Left renal pelvis (tissue), 4 donors: ENCODE measurements around the gene BAD. TPM values are rescaled to one million over a fixed set of nuclear protein-coding genes. Genes with fewer than 3 reads are reported as not detected.
A peak's percentile ranks its signal among the peaks of the same experiment; 100 is the strongest.

Experiments
- DNase-seq, 4 donors: peaks; one replicate each; pipeline ENCODE4 v3.0.0-alpha.2; 2013; ENCODE audit warnings: low read depth in 4 of 4, low spot score in 3 of 4
- polyA plus RNA-seq, 4 donors: library from polyadenylated mRNA; unstranded; fragments of 120-200 nt; gene quantifications; one replicate each; pipeline ENCODE4 v1.2.1, GENCODE V29; 2013; ENCODE audit not compliant: insufficient read length in 4 of 4

The BAD gene
- polyA plus RNA-seq, 4 donors, result 42.1 to 69.9 (median 48.3) TPM

DNA sequence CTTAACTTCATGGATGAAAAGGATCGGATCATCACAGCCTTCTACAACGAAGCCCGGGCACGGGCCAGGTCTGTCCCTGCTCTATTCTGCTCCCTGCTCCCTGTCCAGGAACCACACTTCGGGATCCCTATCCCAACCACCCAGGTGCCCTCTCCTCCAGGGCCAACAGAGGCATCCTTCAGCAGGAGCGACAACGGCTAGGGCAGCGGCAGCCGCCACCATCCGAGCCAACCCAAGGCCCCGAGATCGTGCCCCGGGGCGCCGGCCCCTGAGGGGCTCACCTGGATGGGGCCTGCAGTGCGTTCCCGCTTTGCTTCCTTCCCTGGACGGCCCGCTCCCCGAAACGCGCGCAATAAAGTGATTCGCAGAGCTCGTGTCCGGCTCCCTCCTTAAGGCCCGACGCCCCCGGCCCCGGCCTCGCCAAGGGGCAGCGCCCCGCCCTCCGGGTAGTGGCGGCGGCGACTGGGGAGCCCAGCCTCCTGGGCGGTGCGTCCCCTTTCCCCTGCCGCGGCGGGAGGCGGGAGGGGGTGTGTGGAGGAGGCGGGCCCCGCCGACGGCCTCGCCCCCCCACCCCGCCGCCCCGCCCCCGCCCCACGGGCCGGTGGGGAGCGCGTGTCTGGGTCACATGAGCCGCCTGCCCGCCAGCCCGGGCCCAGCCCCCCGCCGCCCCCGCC lies 50.4 kb downstream of the BAD start, which contains the start of gene VEGFB:
TSS of gene VEGFB (plus strand) at position 672 of the 674 bp plus-strand sequence. CDS start 250 bp downstream, outside the sequence.
- DNase-seq, result no peak

DNA sequence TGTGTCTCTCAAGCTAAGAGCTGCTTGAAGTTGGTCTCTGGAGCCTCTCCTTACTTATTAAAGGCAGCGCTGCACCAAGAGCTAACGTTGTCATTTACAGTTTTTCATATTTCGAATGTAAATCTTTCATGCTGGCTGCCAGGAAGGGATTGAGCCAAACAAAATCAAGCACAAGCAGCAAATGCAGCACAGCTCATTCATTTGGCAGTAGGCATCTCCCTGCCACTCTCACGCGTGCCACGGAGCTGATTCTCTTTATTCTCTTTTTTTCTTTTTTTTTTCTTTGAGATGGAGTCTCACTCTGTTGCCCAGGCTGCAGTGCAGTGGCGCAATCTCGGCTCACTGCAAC lies 51.5 kb downstream of the BAD start:
- no peak for DNase-seq

DNA sequence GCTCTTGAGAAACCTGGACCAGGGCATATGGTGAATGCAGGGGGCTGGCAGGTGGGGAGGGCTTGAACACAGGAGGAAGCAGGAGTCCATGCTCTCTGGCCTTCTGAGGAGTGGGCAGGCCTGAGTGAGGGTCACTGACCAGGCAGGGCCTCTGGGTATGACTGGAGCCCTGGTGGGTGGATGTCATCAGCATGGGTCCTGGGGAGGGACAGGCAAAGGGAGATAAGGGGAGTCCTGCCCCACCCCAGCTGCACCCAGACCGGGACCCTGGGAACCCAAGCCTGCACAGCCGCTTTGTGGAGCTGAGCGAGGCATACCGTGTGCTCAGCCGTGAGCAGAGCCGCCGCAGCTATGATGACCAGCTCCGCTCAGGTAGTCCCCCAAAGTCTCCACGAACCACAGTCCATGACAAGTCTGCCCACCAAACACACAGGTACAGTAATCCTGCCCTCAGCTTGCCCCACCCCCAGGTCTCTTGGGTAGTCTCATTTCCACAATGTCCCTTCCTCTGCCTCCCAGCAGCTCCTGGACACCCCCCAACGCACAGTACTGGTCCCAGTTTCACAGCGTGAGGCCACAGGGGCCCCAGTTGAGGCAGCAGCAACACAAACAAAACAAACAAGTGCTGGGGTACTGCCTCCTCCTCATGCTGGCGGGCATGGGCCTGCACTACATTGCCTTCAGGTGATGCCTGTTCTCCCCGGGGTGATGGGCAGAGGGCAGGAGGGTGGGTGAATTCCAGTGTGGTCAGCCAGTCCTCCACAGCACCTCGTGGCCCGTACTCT lies 52.1 kb downstream of the BAD start:
- no peak for DNase-seq

DNA sequence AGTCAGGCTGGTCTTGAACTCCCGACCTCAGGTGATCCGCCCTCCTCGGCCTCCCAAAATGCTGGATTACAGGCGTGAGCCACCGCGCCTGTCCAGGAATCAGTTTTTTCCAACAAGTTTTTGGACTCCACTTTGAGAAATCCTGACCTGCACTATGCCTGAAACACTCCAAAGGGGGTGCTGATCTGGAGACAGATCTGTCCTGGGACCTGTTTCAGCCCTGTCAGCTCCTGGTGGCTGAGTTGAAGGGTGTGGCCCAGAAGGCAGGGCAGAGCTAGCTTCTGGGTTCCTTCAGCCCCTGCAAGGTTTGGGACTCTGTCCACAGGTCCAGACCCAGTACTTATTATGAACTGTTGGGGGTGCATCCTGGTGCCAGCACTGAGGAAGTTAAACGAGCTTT lies 52.9 kb downstream of the BAD start:
- DNase-seq, result no peak

- no peak for DNase-seq
Measured at GRCh38 chr11:64230985-64231365, 53.5 kb downstream of the BAD start.

GRCh38 chr11:64230171-64230984 lies 54.1 kb downstream of the BAD start, which contains the start of gene DNAJC4:
DNAJC4 (plus strand) TSS chr11:64230548; CDS start chr11:64230855, 307 bp downstream.
- peak in 3 of 4 donors; percentile 91 to 94 (median 91) for DNase-seq

DNA sequence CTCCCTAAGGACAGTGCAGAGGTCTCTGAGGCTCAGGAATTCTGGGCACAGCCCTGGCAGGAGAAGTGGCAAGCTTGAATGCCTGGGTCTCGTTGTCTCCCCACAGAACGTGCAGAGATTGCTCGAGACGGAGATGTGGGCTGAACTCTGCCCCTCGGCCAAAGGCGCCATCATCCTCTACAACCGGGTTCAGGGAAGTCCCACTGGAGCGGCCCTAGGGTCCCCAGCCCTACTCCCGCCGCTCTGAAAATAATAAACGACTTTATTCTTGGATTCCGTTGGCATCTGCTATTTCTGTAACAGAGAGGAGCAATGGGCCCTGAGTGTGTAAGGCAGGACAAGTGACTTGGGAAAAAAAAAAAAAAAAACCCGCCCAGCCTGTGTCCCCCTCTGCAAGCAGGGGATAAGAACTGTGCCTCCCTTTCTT lies 54.7 kb downstream of the BAD start:
- no peak for DNase-seq

- no peak for DNase-seq
Measured at GRCh38 chr11:64229090-64229743, 55.2 kb downstream of the BAD start.

DNA sequence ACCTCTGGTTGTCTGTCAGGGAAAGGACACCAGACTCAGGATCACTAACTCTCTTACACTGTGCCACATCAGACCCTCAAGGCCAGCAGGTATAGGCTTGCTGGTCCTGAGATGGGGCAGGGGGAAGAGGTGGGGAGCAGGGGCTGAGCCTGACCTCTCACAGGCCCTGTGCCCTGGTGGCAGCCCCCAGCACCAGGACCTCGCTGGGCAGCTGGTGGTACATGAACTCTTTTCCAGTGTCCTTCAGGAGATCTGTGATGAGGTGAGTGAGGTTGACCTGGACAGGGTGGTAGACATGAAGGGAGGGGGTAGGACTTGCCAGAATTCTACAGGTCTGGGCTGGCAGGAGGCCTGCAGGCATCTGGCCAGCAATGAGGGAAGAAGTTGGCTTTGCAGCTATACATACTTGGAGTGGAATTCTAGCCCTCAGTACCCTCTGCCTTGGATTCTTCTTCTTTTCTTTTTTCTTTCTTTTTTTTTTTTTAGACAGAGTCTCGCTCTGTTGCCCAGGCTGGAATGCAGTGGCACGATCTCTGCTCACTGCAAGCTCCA lies 57.0 kb downstream of the BAD start:
- DNase-seq, result no peak

DNA sequence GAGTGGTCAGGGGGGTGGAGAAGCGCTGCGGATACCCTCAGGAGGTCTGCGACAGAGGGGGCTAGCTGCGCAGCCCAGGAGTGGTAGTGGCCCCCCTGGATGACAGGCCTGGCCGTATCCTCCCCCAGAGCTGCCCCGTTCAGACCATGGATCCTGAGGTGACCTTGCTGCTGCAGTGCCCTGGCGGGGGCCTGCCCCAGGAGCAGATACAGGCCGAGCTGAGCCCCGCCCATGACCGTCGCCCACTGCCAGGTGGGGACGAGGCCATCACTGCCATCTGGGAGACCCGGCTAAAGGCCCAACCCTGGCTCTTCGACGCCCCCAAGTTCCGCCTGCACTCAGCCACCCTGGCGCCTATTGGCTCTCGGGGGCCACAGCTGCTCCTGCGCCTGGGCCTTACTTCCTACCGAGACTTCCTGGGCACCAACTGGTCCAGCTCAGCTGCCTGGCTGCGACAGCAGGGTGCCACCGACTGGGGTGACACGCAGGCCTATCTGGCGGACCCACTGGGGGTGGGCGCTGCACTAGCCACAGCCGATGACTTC lies 57.9 kb downstream of the BAD start:
- DNase-seq, result no peak

- no peak for DNase-seq
Measured at GRCh38 chr11:64225608-64226506, 58.6 kb downstream of the BAD start, which contains the start of the genes NUDT22 and TRPT1. NUDT22 (plus strand) TSS chr11:64226274; CDS start chr11:64226653, 379 bp downstream. TRPT1 (minus strand) TSS chr11:64226186; CDS start chr11:64225860, 326 bp downstream.

DNA sequence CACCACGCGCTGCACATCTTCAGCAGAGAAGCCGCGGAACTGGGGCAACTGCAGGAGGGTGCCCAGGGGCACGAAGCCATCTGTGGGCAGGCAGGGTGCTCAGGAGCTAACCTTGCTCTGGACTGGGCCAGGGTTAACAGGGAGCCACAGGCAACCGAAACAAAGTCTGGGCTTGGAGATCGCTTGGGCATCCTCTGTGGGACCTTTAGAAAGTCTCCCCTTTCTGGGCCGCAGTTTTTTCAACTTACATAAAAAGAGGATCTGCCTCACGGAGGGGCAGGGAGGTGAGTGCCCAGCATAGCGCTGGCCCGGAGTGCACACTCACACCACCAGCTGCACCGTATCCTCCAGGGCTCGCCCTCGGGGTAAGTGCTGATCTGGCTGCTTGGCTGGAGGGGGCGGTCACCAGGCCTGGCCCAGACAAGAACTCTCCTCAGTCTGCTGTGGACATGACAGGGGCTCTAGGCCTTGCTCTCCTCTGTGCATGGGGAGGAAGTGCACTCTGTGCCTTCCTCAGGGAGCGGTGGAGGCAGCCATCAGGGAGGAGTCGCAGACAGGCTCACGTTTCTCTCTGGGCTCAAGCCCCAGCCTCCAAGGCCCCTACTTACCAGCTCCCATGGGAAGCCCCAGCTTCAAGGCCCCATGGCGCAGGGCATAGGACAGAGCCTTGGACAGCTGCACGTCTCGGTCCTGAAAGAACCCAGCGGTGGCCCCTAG lies 59.4 kb downstream of the BAD start:
- no peak for DNase-seq

DNA sequence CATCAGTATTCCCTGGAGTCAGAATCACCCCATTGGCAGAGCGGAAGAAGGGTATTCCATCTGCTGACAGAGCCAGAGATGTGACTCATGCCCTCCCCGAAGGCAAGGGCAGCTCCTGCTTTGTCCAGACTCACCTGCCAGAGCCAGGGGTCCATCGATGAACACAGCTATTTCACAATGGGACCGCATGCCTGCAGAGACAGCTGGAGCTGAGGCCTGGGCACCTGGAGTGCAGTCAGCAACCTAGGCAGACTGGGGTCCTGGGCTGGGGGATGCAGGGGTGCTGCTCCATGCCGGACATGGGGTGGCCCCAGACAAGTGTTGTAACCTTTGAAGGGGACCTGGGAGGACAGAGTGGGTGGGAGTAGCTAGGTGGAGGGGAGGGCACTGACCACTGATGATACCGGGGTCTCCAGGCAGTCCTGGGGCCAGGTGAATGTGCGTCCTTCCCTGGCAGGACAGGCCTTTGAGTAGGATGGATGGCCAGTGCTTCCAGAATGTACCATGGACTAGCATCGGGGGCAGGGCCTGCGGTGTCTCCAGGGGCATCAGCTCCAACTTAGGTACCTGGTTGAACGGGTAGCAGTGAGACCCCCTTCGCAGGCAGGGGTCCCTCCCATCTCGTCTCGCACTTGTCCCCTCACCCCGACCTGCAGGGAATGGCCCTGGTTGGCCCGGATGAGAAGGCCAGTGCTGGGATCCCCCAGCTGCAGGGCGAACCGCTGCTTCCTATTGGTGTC lies 60.1 kb downstream of the BAD start:
- no peak for DNase-seq

DNA sequence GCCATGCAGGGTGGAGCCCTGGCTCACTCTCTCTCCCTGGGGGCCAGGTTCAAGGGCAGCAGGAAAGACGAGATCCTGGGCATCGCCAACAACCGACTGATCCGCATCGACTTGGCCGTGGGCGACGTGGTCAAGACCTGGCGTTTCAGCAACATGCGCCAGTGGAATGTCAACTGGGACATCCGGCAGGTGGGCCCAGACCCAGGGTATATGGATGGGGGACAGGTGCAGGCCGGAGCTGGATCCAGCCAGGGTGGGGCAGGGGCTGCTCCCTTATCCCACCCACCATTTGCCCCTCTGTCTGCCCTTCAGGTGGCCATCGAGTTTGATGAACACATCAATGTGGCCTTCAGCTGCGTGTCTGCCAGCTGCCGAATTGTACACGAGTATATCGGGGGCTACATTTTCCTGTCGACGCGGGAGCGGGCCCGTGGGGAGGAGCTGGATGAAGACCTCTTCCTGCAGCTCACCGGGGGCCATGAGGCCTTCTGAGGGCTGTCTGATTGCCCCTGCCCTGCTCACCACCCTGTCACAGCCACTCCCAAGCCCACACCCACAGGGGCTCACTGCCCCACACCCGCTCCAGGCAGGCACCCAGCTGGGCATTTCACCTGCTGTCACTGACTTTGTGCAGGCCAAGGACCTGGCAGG lies 61.3 kb downstream of the BAD start:
- DNase-seq, result no peak

GRCh38 chr11:64222651-64223000 lies 61.8 kb downstream of the BAD start:
- no peak for DNase-seq

- no peak for DNase-seq
Measured at GRCh38 chr11:64220798-64221197, 63.7 kb downstream of the BAD start.

- DNase-seq, result no peak
Measured at GRCh38 chr11:64220271-64220670, 64.2 kb downstream of the BAD start.
